PC-3 (cell line): ENCODE data around the gene MAFB. TPM values are rescaled to one million over a fixed set of nuclear protein-coding genes. Genes with fewer than 3 reads are reported as not detected.

Experiments
- ATAC-seq: fragments of 200-7000 bp; cut with Tn5 transposase; 2 replicates; pipeline ENCODE4 v1.9.1; 2020; ENCODE audit warnings: mild to moderate bottlenecking, moderate library complexity
- BruUV-seq: library from RNA; stranded (reverse); fragments of 400-500 nt; replicated peaks from 2 replicates; lab custom pipeline; 2021; lab: Mats Ljungman, UMichigan
- CTCF ChIA-PET: fragments of 300-600 bp; sonication (Branson Sonifier 250); formaldehyde crosslinking; loops from one replicate; lab custom pipeline; 2022; ENCODE audit warnings: antibody characterized with exemption; lab: Charles Lee
- POLR2A ChIA-PET: fragments of 300-600 bp; sonication (Branson Sonifier 250); formaldehyde crosslinking; loops from one replicate; lab custom pipeline; 2022; ENCODE audit warnings: antibody characterized with exemption; ENCODE audit not compliant: unreplicated experiment; lab: Charles Lee
- DNase-seq: peaks from one replicate; pipeline ENCODE4 v3.0.0-alpha.2; 2015
- H2AFZ ChIP-seq: fragments of 300-600 bp; sonication (generic); 2 replicates; pipeline ENCODE4 v1.6.0; 2016; ENCODE audit warnings: antibody characterized with exemption, low read length
- H3F3A ChIP-seq: fragments of 300-600 bp; sonication (generic); one replicate; pipeline ENCODE4 v1.6.0; 2017; ENCODE audit warnings: antibody characterized with exemption, low read length, control low read depth, mild to moderate bottlenecking; ENCODE audit not compliant: unreplicated experiment
- H3K27ac ChIP-seq: fragments of 300-600 bp; sonication (generic); 2 replicates; pipeline ENCODE4 v1.5.1; 2016; ENCODE audit warnings: mild to moderate bottlenecking, low read length
- H3K27me3 ChIP-seq: fragments of 300-600 bp; sonication (generic); 2 replicates; pipeline ENCODE4 v1.6.1; 2016; ENCODE audit warnings: low read length, mixed read lengths
- H3K36me3 ChIP-seq: fragments of 300-600 bp; sonication (generic); 2 replicates; pipeline ENCODE4 v1.6.1; 2016; ENCODE audit warnings: low read depth, mixed run types, low read length, mixed read lengths
- H3K4me1 ChIP-seq: fragments of 300-600 bp; sonication (generic); 2 replicates; pipeline ENCODE4 v1.5.1; 2016; ENCODE audit warnings: low read length; ENCODE audit not compliant: insufficient read depth
- H3K4me2 ChIP-seq: fragments of 300-600 bp; sonication (generic); 2 replicates; pipeline ENCODE4 v1.6.0; 2016; ENCODE audit warnings: low read length
- H3K4me3 ChIP-seq: fragments of 300-600 bp; sonication (generic); 2 replicates; pipeline ENCODE4 v1.5.1; 2016; ENCODE audit warnings: mild to moderate bottlenecking, low read length, mixed read lengths
- H3K79me2 ChIP-seq: fragments of 300-600 bp; sonication (generic); 2 replicates; pipeline ENCODE4 v1.6.1; 2017; ENCODE audit warnings: low read length, mixed read lengths
- H3K9ac ChIP-seq: fragments of 300-600 bp; sonication (generic); 2 replicates; pipeline ENCODE4 v1.6.0; 2016; ENCODE audit warnings: mild to moderate bottlenecking, low read length
- H3K9me2 ChIP-seq: fragments of 300-600 bp; sonication (generic); replicated peaks from 2 replicates; pipeline ENCODE4 v1.6.1; 2016; ENCODE audit warnings: mixed run types, low read length, mixed read lengths
- H3K9me3 ChIP-seq: fragments of 300-600 bp; sonication (generic); 2 replicates; pipeline ENCODE4 v1.6.1; 2016; ENCODE audit warnings: low read length, mixed read lengths
- H4K20me1 ChIP-seq: fragments of 300-600 bp; sonication (generic); 2 replicates; pipeline ENCODE4 v1.6.1; 2016; ENCODE audit warnings: low read length, mixed read lengths
- CTCF ChIP-seq: fragments of 300-600 bp; sonication (generic); conservative IDR thresholded peaks from 2 replicates; pipeline ENCODE4 v1.5.1; 2017; ENCODE audit warnings: antibody characterized with exemption, low read depth, mild to moderate bottlenecking, low read length
- EZH2 ChIP-seq: fragments of 300-600 bp; sonication (generic); IDR thresholded peaks from one replicate; pipeline ENCODE4 v1.6.1; 2017; ENCODE audit warnings: antibody characterized with exemption, mild to moderate bottlenecking, low read length; ENCODE audit not compliant: unreplicated experiment
- EZH2phosphoT487 ChIP-seq: fragments of 300-600 bp; sonication (generic); IDR thresholded peaks from 2 replicates; pipeline ENCODE4 v1.6.1; 2018; ENCODE audit warnings: mild to moderate bottlenecking, antibody characterized with exemption, low read length, borderline replicate concordance
- intact Hi-C: fragments of 100-400 bp; cut with micrococcal nuclease; formaldehyde crosslinking; loops from 2 replicates; pipeline ENCODE4 v1.9.0; 2023
- total RNA-seq: library from RNA; depleted of rRNA; stranded (reverse); fragments of >200 nt; gene quantifications from 2 replicates; pipeline ENCODE4 v1.2.3, GENCODE V29; 2014

MAFB gene
- total RNA-seq, 1 experiment from 2014 or later: 0.04 TPM

- H3K36me3 ChIP-seq: no peaks in the 10 kb centered on the region
- TF ChIP-seq EZH2phosphoT487 (no peak), CTCF (no peak), EZH2 (no peak)
- BruUV-seq: no TSS peak
- H2AFZ ChIP-seq: no peak overlapping the region
- no peaks in the 10 kb centered on the region for H3K79me2 ChIP-seq
- H4K20me1 ChIP-seq: no peaks in the 10 kb centered on the region
- 0 out of 2 replicates have a peak, but pooled peaks cover 5% of the 10 kb centered on the region for H3K27me3 ChIP-seq
- no peak overlapping the region for H3K4me3 ChIP-seq
- H3K27ac ChIP-seq: no peak overlapping the region
- H3F3A ChIP-seq: no peaks in the 10 kb centered on the region
- ATAC-seq (no peak), DNase-seq (no peak)
- no peaks in the 10 kb centered on the region for H3K9me2 ChIP-seq
- POLR2A ChIA-PET: no interaction called here
- H3K4me2 ChIP-seq: no peak overlapping the region
- no peak overlapping the region for H3K9ac ChIP-seq
- CTCF ChIA-PET: no interaction called here
- intact Hi-C loops: no loop called here
- H3K9me3 ChIP-seq: no peaks in the 10 kb centered on the region
- no peaks in the 10 kb centered on the region for H3K4me1 ChIP-seq
Observed at GRCh38 chr20:40697541-40697940, 8.5 kb upstream of the MAFB start.

GRCh38 chr20:40695214-40695613 lies 6.2 kb upstream of the MAFB start:
- no peaks in the 10 kb centered on the region for H3K4me1 ChIP-seq
- ATAC-seq: no peak
- TF ChIP-seq CTCF: no peak
- no peak for TF ChIP-seq EZH2
- no peak for TF ChIP-seq EZH2phosphoT487
- 0 out of 2 replicates have a peak, but pooled peaks cover 9% of the 10 kb centered on the region for H3K27me3 ChIP-seq
- no peaks in the 10 kb centered on the region for H3K9me2 ChIP-seq
- CTCF ChIA-PET: no interaction called here
- no peaks in the 10 kb centered on the region for H3F3A ChIP-seq
- H4K20me1 ChIP-seq: no peaks in the 10 kb centered on the region
- H3K27ac ChIP-seq: no peak overlapping the region
- no peaks in the 10 kb centered on the region for H3K36me3 ChIP-seq
- H3K4me2 ChIP-seq: no peak overlapping the region
- POLR2A ChIA-PET: no interaction called here
- no peak overlapping the region for H3K9ac ChIP-seq
- no peak overlapping the region for H2AFZ ChIP-seq
- H3K9me3 ChIP-seq: no peaks in the 10 kb centered on the region
- no TSS peak for BruUV-seq
- no peak overlapping the region for H3K4me3 ChIP-seq
- DNase-seq: no peak
- no peaks in the 10 kb centered on the region for H3K79me2 ChIP-seq
- intact Hi-C loops: no loop called here

GRCh38 chr20:40694246-40694645 lies 5.2 kb upstream of the MAFB start:
- ATAC-seq (no peak), DNase-seq (no peak)
- no peaks in the 10 kb centered on the region for H4K20me1 ChIP-seq
- H3K36me3 ChIP-seq: no peaks in the 10 kb centered on the region
- no peaks in the 10 kb centered on the region for H3K9me3 ChIP-seq
- no peaks in the 10 kb centered on the region for H3K4me1 ChIP-seq
- BruUV-seq: no TSS peak
- H3K4me3 ChIP-seq: no peak overlapping the region
- POLR2A ChIA-PET: no interaction called here
- H3K9ac ChIP-seq: no peak overlapping the region
- H3K9me2 ChIP-seq: no peaks in the 10 kb centered on the region
- TF ChIP-seq EZH2phosphoT487 (no peak), CTCF (no peak), EZH2 (no peak)
- no peak overlapping the region for H3K27ac ChIP-seq
- no peak overlapping the region for H2AFZ ChIP-seq
- H3K79me2 ChIP-seq: no peaks in the 10 kb centered on the region
- H3K27me3 ChIP-seq: peaks cover 16% of the 10 kb centered on the region
- intact Hi-C loops: no loop called here
- H3K4me2 ChIP-seq: no peak overlapping the region
- CTCF ChIA-PET: no interaction called here
- no peaks in the 10 kb centered on the region for H3F3A ChIP-seq
